HG02759 (cell line): ENCODE data around the gene ALS2CL.
"Not testable (repeated sequence)": the region's sequence is repeated elsewhere in the genome, so short reads cannot be mapped to it uniquely, and the experiment has no call there.

Experiments
- ATAC-seq: cut with Tn5 transposase; IDR thresholded peaks from one replicate; pipeline ENCODE4 v1.9.1; 2021; ENCODE audit warnings: mild to moderate bottlenecking, moderate library complexity; ENCODE audit not compliant: unreplicated experiment

The ALS2CL gene, protein sequence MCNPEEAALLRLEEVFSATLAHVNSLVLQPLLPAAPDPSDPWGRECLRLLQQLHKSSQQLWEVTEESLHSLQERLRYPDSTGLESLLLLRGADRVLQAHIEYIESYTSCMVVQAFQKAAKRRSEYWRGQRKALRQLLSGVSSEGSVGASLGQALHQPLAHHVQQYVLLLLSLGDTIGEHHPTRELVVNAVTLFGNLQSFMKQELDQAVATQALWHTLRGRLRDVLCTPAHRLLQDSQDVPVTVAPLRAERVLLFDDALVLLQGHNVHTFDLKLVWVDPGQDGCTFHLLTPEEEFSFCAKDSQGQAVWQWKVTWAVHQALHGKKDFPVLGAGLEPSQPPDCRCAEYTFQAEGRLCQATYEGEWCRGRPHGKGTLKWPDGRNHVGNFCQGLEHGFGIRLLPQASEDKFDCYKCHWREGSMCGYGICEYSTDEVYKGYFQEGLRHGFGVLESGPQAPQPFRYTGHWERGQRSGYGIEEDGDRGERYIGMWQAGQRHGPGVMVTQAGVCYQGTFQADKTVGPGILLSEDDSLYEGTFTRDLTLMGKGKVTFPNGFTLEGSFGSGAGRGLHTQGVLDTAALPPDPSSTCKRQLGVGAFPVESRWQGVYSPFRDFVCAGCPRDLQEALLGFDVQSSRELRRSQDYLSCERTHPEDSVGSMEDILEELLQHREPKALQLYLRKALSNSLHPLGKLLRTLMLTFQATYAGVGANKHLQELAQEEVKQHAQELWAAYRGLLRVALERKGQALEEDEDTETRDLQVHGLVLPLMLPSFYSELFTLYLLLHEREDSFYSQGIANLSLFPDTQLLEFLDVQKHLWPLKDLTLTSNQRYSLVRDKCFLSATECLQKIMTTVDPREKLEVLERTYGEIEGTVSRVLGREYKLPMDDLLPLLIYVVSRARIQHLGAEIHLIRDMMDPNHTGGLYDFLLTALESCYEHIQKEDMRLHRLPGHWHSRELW

DNA sequence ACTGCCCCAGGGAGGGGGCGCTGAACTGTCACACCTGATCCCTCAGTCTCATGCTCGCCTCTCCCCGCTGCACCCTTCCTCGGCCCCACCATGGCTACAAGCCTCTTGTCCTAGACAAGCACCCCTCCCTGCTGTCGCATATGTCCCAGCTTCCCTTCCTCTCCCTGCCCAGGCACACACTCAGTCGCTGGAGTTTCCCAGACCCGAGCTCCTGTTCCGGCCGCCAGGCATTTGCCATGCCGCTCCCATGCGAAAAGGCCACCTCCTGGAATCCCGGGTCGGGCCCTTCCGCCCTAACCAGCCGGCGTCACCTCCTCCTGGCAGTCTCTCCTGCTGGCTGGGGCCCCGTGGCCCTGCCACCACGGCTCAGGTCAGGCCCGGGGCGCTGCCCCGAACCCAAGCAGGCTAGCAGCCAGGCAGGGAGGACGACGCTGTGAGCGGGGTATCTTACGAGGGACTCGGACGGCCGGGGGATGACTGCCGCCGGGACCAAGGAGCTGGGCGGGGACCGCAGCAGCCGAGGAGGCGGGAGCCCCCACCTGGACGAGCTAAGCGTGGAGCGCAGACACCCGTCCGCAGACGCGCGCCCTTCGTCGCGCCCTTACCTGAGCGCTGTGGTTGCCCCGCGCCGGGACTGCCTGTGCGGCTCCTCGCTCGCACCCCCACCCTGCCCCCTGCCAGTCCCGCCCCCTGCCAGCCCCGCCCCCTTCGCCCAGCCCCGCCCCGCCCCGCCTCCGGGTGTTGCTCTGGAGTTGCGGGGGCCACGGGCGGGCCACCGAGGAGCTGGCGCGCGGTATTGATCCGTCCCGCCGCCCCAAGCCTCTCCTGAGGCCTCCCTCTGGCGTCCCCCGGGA is at the start of gene ALS2CL:
Gene ALS2CL (minus strand): TSS at position 642 of the 854 bp plus-strand sequence. CDS start 4,239 bp downstream, outside the sequence.
- ATAC-seq, result no peak

DNA sequence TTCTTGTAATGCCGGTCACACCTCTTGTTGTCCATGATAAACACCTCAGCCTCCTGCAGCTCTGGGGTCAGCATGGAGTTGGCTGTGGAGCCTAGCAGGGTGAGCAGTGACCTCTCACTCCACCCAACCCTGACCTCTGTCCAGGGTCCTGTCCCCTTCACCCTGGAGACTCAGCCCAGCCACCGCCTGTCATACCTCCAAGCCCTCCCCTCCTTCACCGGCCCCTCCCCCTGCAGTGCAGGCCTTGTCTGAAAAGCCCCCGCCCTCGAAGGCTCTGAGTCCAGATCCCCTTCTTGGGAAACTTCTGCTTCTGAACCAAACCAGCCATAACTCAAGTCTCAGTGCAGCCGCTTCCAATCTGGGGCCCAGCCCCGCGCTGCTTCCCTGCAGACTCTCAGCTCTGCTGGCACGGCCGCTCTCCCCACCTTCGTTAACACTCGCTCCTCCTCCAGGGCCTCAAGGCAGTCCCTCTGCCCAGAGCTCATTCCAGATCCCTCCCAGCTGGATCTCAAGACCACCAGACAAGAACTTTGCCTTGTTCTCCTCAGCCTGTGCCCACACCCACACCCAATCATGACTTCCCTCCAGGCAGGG is 49.6 kb upstream of the ALS2CL start:
- no peak for ATAC-seq

DNA sequence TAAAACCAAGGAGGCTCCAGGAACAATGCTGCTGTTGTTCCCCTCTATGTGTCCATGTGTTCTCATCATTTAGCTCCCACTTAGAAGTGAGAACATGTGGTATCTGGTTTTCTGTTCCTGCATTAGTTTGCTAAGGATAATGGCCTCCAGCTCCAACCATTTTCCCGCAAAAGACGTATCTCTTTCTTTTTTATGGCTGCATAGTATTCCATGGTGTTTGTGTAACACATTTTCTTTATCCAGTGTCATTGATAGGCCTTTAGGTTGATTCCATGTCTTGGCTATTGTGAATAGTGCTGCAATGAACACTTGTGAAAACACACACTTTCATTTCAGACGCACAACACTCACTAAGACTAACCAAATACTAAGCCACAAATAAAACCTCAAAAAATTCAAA is 46.1 kb upstream of the ALS2CL start:
- ATAC-seq, result not testable (repeated sequence)

DNA sequence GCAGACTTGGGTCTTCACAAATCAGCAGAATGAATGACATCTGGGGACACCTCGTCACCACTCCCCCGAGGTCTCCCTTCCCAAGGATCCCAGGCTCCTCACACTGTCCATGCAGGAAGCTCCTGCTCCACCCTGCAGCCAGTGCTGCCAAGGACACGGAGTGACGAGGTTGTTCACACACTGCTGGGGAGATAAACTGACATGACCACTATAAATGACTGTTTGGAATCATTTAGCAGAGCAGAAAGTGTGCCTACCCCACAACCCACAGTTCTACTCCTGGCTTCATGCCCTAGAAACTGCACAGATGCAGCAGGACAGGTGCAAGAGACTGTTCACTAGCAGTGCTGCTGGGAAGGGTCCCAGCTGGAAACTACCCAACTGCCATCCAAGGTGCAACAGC is 43.9 kb upstream of the ALS2CL start:
- no peak for ATAC-seq

DNA sequence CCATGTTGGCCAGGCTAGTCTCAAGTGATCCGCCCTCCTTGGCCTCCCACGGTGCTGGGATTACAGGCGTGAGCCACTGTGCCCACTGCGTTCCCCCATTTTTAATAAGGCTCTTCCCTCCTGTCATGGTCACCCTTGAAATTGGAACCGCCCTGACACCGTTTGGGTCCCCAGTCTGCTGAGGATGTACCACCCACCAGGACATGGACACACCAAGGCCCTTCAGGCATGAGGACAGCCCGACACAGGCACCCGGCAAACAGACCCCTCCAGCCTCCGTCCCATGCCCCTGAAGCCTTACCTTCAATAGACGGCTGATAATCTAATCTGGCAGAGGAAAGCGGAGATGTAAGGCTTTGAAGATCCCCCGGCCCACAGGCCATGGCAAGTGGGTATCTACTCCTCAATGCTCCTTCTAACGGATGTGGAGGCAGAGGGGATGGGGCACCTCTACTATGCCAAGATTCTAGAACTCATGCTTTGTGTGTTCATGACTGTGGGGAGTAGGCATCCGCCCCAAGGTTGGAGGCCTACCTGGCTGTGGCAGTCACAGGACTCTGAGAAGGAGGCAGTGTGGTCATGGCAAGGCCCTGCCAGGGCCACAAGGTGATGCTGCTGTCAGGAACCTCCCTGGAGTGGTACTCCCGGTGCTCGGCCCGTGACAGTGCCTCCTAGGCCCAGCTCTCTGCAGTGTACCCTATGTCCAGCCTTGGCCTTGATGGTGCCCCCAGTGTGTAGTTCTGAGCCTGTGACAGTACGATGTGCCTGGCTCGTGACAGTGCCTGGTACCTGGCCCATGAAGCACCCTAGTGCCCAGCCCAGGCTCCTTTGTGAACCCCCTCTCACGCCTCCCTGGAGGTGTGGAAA is 42.8 kb upstream of the ALS2CL start:
- ATAC-seq, result no peak

DNA sequence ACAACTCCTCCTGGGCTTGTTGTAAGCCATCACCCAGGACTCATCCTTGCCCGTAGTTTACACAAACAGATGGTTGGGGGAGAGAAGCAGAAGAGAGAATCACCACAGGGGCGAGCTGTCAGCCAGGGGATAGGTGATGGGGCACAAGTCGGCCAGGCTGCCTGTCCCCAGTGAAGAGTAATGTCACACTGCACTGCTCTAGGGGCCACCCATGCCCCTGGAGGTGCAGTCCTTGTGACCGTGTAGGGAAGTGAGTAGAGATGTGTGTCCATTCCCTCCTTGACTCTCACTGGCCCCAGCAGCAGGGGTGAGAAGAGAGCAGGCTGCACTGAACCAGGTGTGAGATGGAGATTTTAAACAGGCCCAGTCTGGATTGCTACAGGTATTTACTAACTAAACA is 41.3 kb upstream of the ALS2CL start:
- no peak for ATAC-seq

DNA sequence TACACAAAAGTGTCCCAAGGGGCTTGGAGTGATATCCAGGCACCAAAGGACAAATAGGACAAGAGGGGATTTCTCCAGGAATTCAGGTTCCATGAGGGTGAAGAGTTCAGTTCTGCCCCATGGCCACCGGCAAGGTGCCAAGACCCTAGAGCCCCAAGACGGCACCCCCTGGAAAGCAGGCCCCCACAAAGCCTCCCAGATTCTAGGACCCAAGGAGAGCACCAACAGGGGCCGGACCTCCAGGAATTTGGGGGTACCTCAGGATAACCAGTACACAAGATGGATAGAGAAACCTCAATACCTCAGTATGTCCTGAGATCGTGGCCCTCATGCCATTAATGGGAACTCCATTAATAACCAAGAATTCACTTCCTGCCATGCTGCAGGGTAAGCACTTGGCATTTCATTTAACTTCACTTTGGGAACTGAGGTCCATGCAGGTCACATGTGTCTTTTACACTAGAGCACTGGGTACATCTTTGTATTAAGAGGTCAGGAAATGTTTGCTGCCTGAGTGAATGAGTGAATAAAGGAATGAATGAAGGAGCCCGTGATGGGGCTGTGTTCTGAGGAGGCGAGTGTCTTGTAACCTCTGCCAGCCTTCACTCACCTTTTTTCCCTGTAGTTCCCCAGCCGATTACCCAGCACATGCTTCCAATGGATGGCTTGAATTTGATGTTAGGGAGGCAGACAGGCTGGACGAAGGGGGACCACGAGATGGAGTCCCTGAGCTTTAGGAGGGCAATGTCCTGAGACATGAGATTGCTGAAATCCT is 39.7 kb upstream of the ALS2CL start:
- no peak for ATAC-seq

DNA sequence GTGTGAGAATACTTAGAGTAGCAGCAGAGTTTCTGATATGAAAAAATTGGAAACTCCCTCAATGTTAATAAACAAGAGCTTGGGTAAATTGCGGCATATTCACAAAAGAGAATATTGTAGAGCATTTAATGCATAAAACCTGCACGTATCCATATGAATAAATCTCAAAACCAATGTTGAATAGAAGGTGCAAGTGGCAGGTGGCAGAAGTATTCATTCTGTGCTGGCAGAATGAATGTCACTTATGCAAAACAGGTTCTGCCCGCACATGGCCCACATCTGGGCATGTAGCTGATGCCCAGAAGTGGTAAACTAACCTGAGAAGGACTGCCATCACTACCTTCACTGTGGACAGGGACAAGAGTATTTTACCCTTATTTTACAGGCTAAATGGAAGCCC is 38.3 kb upstream of the ALS2CL start:
- ATAC-seq, result no peak

DNA sequence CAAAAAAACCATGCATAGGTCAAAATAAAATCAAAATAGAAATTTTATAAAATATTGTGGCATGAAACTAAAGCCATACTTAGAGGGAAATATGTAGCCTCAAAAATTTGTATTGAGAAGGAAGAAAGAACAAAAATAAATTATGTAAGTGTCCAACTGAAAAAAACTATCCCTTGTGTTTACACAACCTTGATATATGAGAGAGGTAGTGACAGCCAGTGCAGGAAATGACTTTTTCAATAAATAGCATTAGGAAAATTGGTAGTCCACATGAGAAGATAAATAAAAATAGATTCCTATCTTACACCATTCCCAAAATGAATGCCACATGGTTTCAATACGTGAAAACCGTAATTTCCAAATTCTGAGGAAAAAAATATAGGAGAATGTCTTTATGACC is 37.3 kb upstream of the ALS2CL start:
- no peak for ATAC-seq

DNA sequence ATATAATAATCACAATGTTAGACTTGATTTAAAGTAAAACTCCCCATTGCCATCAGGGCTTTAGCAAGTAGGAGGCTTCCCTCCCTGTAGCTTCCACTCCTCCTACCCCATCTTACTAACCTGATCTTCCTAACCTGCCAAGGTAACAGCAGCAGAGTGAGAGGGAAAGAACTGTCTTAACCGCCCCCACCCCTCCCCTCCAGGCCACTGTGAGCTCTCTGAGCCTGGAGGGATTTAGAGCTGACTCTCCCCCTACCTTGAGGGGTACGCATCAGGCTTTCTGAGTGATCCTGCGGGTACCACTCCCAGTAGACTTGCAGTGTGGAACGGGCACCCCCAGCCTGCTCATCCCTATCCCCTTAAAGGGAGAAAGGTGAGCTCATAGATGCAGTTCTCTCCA is 35.6 kb upstream of the ALS2CL start:
- no peak for ATAC-seq

DNA sequence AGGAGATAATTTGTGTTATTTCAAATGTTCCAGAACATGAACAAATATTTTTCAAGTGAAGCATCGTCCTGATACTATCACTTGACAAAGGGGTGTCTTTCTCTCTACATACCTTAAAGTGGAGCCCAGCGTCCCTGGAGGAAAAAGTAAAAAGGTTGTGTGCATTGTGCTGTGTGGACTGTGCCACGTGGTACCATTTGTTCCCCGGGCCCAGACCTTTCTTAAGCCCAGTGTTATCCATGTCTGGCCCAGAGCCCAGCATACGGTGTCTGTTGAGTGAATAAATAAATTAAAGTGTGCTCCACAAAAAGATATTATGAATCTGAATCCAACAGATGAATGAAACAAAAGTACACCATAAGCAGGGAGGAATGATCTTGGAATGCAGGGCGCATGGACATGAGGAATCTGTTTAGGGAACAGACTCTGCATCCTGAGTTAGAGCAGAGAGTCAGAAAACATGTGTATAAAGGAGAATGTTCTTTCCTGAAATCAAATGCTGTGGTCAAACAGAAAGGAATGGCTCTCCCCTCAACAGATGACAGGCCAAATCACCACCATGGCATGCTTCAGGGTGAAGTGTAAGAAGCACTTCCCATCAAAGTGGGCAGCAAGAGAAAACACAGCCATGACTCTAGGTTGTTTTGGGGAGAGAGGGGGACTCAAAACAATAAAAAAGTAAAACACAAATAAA is 32.3 kb upstream of the ALS2CL start:
- ATAC-seq, result no peak

DNA sequence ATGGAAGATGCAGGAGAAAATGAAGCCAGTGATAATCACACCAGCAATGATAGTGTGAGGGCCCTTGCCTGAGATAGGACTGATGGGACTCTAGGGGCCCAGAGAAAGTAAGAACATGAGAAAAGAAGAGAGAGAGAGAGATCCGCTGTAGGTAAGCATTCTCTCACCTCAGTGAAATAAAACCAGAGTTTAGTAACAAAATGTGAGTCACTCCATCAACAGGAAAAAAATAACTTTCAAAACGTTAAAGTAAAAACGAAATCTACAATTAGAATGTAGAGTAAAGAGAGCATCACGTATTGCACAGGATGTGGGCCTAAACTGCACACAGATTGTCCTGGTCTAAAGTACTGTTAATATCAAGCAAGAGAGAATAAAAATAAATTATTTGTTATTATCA is 30.9 kb upstream of the ALS2CL start:
- no peak for ATAC-seq

DNA sequence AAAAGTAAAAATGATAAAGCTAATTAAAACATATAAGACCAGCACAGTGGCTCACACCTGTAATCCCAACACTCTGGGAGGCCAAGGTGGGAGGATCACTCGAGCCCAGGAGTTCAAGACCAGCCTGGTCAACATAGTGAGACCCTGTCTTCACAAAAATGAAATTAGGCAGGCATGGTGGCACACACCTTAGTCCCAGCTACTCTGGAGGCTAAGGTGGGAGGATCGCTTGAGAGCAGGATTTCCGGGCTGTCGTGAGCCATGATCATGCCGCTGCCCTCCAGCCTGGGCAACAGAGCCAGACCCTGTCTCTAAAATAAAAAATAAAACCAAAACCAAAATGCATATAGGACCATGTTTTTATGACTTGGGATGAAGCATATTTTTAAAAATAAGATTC is 29.0 kb upstream of the ALS2CL start:
- ATAC-seq, result no peak

DNA sequence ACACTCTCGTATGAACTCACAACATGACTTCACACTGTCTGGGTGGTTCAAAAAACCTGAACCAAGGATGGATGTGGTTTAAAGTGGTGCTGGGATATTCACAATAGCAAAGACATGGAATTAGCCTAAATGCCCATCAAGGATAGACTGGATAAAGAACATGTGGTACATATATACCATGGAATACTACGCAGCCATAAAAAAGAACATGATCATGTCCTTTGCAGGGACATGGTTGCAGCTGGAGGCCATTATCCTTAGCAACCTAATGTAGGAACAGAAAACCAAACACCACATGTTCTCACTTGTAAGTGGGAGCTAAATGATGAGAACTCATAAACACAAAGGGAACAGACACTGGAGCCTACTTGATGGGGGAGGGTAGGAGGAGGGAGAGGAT is 27.5 kb upstream of the ALS2CL start:
- no peak for ATAC-seq

DNA sequence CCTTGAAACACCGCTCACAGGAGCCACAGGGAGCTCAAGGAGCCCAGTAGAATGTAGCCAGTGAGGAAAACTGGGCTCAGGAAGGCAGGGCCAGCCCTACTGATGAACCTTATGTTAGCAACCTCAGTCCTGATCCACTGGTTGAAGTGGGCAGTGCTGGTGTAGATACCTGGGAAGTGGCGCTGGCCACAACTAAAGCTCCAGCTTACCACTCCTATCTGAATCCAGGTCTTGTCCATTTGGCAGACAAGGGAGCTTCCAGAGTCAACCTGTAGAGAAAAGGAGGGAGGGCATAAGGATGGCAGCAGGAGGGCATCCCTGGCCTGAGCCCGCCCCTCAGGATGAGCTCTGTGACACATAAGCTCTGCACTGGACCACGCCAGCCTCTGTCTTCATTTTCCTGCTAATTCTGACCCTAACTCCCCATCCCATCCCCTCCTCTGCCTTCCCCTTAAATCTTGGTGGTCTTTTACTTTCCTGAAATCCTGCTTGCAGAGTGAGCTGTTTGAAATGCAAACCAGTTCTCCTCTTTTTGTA is 26.3 kb upstream of the ALS2CL start:
- no peak for ATAC-seq

DNA sequence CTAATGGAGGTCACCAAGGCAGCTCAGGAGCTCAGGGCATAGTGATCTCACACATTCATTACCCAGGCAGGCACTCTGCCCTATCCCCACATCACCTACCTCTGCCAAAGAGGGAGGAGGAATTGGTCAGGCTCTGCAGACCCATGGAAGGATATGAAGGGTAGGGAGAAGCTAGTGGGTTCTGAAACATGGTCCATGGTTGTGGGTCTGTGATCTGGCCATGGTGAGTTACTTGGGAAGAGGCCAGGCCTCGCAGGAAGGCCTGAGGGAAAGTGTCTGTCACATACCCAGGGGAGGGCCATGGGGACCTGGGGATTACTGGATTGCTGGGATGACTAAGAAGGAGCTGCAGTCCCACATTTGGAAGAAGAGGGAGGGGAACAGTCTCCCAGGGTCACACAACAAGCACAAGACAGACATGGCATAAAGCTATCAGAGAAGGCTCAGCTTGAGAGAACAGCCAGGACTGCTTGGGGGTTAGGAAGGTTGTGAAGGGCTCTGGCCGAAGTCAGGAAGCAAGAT is 25.6 kb upstream of the ALS2CL start:
- ATAC-seq, result no peak

DNA sequence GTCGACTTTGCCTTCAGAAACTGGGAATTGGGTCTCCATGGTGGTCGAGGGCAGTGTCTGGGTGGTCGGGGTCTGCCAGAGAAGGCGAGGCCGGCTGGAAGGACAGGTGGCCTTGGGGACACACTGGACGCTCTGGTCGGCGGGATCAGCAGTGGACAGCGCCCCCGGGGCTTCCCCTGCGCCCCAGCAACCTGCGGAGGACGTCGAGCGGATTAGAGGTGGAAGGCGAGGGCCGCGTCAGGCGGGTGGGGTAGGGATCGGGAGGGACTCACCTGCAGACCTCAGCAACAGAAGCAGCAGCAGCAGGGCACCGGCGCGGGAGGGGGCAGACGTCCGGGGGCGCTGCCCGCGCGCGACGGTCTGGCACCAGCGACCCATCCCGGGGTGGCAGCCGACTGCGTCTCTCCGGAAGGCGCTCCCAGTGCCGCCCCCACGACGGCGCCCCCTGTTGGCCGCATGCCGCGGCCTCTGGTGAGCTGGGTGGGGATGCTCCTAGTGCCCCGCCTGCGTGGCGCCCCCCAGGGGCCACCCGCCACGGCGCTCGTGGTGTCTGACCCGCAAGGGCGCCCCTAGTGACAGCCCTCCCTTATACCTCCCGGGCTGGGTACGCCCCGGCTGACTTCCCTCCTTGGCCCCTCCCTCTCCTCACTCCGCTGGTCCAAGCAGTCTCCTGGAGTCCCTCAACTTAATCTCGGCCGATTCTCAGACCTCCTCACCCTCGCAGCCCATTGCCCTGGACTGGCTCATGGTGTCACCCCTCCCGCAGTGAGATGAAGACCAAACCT is 24.2 kb upstream of the ALS2CL start, which contains the start of gene PRSS50:
Gene PRSS50 (minus strand): TSS at position 423 of the 785 bp plus-strand sequence. CDS start 45 bp downstream, at position 378.
- no peak for ATAC-seq
